WTC11 (cell line): ENCODE measurements around the gene FSTL4.

Experiments
- CREB1 ChIP-seq: sonication (generic); formaldehyde crosslinking; IDR thresholded peaks from 2 replicates; pipeline ENCODE4 v1.8.0; 2023; ENCODE audit warnings: mild to moderate bottlenecking, missing genetic modification reagents
- CREM ChIP-seq: sonication (generic); formaldehyde crosslinking; IDR thresholded peaks from 2 replicates; pipeline ENCODE4 v1.8.1; 2022; ENCODE audit warnings: mild to moderate bottlenecking, missing genetic modification reagents, moderate library complexity
- SP1 ChIP-seq: sonication (generic); formaldehyde crosslinking; conservative IDR thresholded peaks from 2 replicates; pipeline ENCODE4 v1.8.1; 2022; ENCODE audit warnings: missing genetic modification reagents
- ZNF671 ChIP-seq: fragments of 250-450 bp; sonication (Bioruptor Pico); IDR thresholded peaks from 2 replicates; pipeline ENCODE4 v1.8.0; 2021; ENCODE audit warnings: mild to moderate bottlenecking
- TF ChIP-seq, protein P1 (sequence below): sonication (generic); formaldehyde crosslinking; IDR thresholded peaks from 2 replicates; pipeline ENCODE4 v1.8.0; 2022; ENCODE audit warnings: mild to moderate bottlenecking, missing genetic modification reagents
- TF ChIP-seq, protein P2 (sequence below): fragments of 200-600 bp; IDR thresholded peaks from 2 replicates; pipeline ENCODE4 v1.8.0; 2022; ENCODE audit warnings: antibody characterized with exemption

DNA sequence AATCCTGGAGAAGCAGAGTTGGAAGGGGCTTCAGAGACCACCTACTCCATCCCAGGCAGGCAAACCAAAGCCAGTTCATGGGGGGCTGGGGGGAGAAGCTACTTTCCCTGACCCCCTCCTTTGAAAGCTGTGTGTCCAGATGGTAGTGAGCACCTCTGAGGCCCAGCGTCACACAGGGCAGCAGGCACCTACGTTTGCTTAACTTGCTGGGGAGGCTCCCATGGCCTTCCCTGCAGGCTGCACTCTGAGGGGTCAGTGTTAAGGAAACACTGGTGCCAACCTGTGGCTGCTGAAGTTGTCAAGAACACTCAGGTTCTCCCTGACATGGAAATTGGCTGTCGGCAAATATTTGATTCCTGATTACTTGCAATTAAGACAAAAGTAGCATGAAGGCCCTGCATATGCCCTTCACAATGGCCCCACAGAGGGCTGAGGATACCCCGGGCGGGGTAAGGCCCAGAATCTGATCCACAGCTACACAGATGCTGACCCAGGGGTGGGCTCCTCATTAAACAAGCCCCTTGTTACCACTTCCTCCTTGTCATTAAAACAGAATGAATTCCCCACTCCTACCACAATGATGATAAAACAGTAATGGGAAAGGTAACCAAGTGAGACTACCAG is 208.5 kb downstream of the FSTL4 start:
- TF ChIP-seq, protein P1, sequence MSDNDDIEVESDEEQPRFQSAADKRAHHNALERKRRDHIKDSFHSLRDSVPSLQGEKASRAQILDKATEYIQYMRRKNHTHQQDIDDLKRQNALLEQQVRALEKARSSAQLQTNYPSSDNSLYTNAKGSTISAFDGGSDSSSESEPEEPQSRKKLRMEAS (CRISPR knock-in tag): no peak
- no peak for TF ChIP-seq SP1 (CRISPR knock-in tag)
- TF ChIP-seq, protein P2, sequence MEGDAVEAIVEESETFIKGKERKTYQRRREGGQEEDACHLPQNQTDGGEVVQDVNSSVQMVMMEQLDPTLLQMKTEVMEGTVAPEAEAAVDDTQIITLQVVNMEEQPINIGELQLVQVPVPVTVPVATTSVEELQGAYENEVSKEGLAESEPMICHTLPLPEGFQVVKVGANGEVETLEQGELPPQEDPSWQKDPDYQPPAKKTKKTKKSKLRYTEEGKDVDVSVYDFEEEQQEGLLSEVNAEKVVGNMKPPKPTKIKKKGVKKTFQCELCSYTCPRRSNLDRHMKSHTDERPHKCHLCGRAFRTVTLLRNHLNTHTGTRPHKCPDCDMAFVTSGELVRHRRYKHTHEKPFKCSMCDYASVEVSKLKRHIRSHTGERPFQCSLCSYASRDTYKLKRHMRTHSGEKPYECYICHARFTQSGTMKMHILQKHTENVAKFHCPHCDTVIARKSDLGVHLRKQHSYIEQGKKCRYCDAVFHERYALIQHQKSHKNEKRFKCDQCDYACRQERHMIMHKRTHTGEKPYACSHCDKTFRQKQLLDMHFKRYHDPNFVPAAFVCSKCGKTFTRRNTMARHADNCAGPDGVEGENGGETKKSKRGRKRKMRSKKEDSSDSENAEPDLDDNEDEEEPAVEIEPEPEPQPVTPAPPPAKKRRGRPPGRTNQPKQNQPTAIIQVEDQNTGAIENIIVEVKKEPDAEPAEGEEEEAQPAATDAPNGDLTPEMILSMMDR: no peak
- TF ChIP-seq CREB1 (CRISPR knock-in tag): no peak
- TF ChIP-seq ZNF671 (CRISPR knock-in tag): no peak
- TF ChIP-seq CREM: no peak
